ENCODE data around the gene TTLL9.

TTLL9 gene

GRCh38 chr20:31934491-31934890, 64.1 kb downstream of the TTLL9 start:
- no peak overlapping the region for H3K27ac ChIP-seq

GRCh38 chr20:31934968-31935764, 64.7 kb downstream of the TTLL9 start:
- Histone ChIP-seq H3K4me3 (no peak overlapping the region), H3K27ac (no peak overlapping the region)

More at GRCh38 chr20:31934491-31934890, 64.1 kb downstream of the TTLL9 start:
- no peak overlapping the region for H3K4me3 ChIP-seq

GRCh38 chr20:31936420-31936819, 66.0 kb downstream of the TTLL9 start:
- H3K27ac ChIP-seq, result no peak overlapping the region
- H3K4me3 ChIP-seq, result no peak overlapping the region

- H3K27ac ChIP-seq, result no peak overlapping the region
- no peak overlapping the region for H3K4me3 ChIP-seq
Measured at GRCh38 chr20:31937820-31938219, 67.4 kb downstream of the TTLL9 start.

- H3K27ac ChIP-seq, result no peak overlapping the region
- H3K4me3 ChIP-seq, result no peak overlapping the region
Measured at GRCh38 chr20:31939661-31940060, 69.2 kb downstream of the TTLL9 start.

GRCh38 chr20:31943052-31943471, 72.6 kb downstream of the TTLL9 start:
- Histone ChIP-seq H3K4me3 (no peak overlapping the region), H3K27ac (no peak overlapping the region)

GRCh38 chr20:31945319-31945718, 74.9 kb downstream of the TTLL9 start:
- Histone ChIP-seq H3K27ac (no peak overlapping the region), H3K4me3 (no peak overlapping the region)

- no peak overlapping the region for H3K4me3 ChIP-seq
- H3K27ac ChIP-seq, result peak overlapping the region in 1 of 21 experiments; percentile 7
Measured at GRCh38 chr20:31945785-31946184, 75.4 kb downstream of the TTLL9 start.

- Histone ChIP-seq H3K4me3 (no peak overlapping the region), H3K27ac (no peak overlapping the region)
Measured at GRCh38 chr20:31948008-31948407, 77.6 kb downstream of the TTLL9 start.

GRCh38 chr20:31949877-31950646, 79.6 kb downstream of the TTLL9 start:
- Histone ChIP-seq H3K4me3 (no peak overlapping the region), H3K27ac (peak overlapping the region in 1 of 21 experiments; percentile 13)

GRCh38 chr20:31951203-31951529, 80.7 kb downstream of the TTLL9 start:
- Histone ChIP-seq H3K4me3 (peak overlapping the region; percentile 63 to 99 (median 93)), H3K27ac (peak overlapping the region in 20 of 21 experiments; percentile 73 to 94 (median 88))

GRCh38 chr20:31951530-31952453, 81.4 kb downstream of the TTLL9 start, which contains the start of gene PDRG1:
Gene PDRG1 (minus strand): TSS chr20:31952046. CDS start chr20:31951961, 85 bp downstream.
- peak within 1 kb of the TSS; percentile 63 to 99 (median 93) for H3K4me3 ChIP-seq
- H3K27ac ChIP-seq, result peak within 1 kb of the TSS in 20 of 21 experiments; percentile 73 to 94 (median 88)

- Histone ChIP-seq H3K4me3 (no peak overlapping the region), H3K27ac (no peak overlapping the region)
Measured at GRCh38 chr20:31953556-31954148, 83.2 kb downstream of the TTLL9 start.

- H3K4me3 ChIP-seq, result no peak overlapping the region
- no peak overlapping the region for H3K27ac ChIP-seq
Measured at GRCh38 chr20:31954500-31954899, 84.1 kb downstream of the TTLL9 start.

GRCh38 chr20:31956556-31957526, 86.4 kb downstream of the TTLL9 start:
- Histone ChIP-seq H3K4me3 (no peak overlapping the region), H3K27ac (no peak overlapping the region)

GRCh38 chr20:31962761-31963160, 92.3 kb downstream of the TTLL9 start:
- Histone ChIP-seq H3K27ac (no peak overlapping the region), H3K4me3 (no peak overlapping the region)

- no peak overlapping the region for H3K27ac ChIP-seq
Measured at GRCh38 chr20:31963889-31964288, 93.5 kb downstream of the TTLL9 start.

GRCh38 chr20:31966991-31967655, 96.7 kb downstream of the TTLL9 start:
- H3K4me3 ChIP-seq, result no peak overlapping the region

More at GRCh38 chr20:31963889-31964288, 93.5 kb downstream of the TTLL9 start:
- no peak overlapping the region for H3K4me3 ChIP-seq

More at GRCh38 chr20:31966991-31967655, 96.7 kb downstream of the TTLL9 start:
- H3K27ac ChIP-seq, result no peak overlapping the region
